Measurements from ENCODE around the gene SRRM5.
"Not testable (repeated sequence)": the region's sequence is repeated elsewhere in the genome, so short reads cannot be mapped to it uniquely, and the experiment has no call there.

The SRRM5 gene

GRCh38 chr19:43619262-43620060 is 7.6 kb downstream of the SRRM5 start, which contains the start of gene ZNF428:
Gene ZNF428 (minus strand): TSS chr19:43619629. CDS start chr19:43614304, 5,325 bp downstream.
- FAIRE-seq: no peak

DNA sequence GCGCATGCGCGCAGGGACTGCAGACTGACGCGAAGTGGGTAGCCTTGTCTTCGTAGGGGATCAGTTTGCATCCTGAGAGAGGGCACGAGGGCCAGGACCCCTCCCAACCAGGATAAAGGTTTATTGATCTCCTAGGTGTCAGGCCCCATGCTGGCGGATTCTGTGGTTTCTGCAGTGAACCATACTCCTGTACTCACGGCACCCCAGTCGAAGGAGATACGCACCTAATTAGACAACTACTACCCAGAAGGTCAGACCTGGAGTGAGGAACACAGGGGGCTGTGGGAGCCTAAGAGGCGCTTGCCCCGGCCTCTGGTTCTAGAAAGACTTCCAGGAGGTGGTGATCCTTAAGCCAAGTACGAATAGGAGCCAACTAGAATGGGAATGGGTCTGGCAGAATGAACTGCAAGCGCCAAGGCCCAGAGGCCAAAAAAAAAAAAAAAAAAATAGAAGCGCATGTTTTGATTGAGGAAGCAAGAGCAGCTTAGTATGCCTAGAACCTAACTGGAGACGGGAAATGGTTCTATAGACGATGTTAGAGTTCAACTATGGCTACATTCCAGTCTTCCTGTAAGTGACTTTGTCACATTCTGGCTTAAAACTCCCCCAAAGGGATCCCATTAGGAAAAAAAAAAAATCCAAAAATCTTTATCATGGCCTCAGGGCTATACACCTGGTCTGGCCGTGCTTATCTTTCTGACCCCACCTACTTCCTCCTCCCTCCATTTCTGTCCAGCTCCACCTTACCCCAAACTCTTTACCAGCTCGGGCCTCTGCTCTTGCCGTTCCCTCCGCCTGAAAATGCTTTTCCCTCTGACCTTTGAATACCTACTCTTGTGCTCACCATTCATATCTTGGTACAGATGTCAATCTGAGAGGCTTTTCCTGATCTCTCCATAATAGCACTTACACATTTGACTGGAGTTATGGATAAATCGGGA is 8.4 kb downstream of the SRRM5 start:
- no peak for FAIRE-seq

GRCh38 chr19:43622070-43622469 is 10.2 kb downstream of the SRRM5 start:
- FAIRE-seq: no peak

- FAIRE-seq: no peak
Measured at GRCh38 chr19:43622956-43623355, 11.1 kb downstream of the SRRM5 start.

DNA sequence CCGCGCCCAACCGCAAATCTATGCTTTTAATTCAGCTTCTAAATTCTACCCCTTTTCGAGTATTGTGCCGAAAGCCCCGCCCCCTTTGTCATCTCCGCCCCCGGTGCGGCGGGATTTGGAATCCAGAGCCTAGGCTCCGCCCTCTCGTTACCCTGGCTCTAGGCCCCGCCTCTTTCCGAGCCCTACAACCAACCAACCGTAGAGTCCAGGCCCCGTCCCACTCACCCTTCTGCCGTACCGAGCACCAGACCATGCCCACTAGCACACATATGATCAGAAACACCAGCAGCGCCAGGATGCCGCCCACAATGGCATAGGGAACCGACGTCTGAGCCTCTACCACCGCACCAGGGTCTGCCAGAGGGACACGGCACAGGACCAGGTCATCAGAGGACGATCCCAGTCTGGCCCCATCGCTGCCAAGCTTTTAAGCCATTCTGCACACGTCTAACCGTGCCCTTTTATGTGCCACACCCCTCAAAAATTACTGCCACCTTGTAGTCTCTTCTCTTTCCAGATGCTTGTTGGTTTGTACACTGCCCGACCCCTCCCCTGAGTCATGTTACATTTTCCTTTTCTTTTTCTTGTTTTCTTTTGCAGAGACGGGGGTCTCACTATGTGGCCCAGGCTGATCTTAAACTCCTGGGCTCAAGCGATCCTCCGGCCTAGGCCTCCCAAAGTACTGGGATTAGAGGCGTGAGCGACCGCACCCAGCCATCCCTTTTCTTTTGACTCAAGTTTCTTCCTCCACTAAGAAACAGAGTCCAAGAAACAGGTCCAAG is 12.2 kb downstream of the SRRM5 start:
- no peak for FAIRE-seq

GRCh38 chr19:43624933-43625332 is 13.0 kb downstream of the SRRM5 start:
- no peak for FAIRE-seq

GRCh38 chr19:43625918-43626579 is 14.2 kb downstream of the SRRM5 start:
- no peak for FAIRE-seq

- no peak for FAIRE-seq
Measured at GRCh38 chr19:43626838-43627237, 14.9 kb downstream of the SRRM5 start.

DNA sequence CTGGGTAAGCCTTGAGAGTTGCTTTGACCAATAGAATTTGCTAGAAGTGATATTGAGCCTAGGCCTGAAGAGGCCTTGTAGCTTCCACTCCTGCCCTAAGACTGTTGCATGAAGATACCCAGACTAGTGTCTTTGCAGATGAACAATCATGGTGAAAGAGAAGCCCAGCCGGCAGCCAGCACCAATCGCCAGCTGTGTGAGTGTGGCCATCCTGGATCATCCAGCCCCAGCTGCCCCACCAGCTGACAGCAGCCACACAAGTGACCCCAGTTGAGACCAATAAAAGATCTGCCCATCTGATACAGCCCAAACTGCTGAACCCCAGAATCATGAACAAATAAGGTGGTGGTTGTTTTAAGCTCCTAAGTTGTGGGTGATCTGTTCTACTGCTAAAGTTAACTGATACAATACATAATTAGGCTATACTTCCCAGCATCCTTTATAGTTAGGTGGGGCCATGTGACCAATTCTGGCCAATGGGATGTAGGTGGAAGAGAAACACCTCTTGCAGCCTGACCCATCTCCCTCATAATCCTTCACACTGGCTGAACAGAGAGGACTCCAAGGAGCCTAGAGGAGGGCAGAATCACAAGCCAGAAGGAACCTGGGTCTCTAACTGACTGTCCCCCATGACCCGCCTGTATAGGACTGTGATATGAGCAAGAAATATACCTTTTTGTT is 16.9 kb downstream of the SRRM5 start:
- FAIRE-seq: no peak

DNA sequence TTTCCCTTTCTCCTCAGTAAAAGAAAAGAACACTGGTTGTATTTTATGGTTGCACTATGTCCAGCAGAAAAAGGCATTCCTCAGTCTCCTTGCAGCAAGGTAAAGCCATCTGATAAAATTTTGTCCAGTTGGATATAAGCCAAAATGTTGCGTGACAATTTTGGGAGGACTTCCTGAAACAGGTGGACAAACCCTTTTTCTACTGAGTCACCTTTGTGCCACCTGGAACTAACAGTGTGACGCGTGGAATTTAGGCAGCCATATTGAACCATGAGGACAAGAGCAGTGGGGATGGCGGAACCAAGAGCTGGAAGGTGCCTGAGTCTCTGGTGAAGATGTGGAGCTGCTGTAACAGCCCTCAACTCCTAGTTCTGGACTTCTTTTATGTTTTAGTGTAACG is 19.6 kb downstream of the SRRM5 start:
- no peak for FAIRE-seq

DNA sequence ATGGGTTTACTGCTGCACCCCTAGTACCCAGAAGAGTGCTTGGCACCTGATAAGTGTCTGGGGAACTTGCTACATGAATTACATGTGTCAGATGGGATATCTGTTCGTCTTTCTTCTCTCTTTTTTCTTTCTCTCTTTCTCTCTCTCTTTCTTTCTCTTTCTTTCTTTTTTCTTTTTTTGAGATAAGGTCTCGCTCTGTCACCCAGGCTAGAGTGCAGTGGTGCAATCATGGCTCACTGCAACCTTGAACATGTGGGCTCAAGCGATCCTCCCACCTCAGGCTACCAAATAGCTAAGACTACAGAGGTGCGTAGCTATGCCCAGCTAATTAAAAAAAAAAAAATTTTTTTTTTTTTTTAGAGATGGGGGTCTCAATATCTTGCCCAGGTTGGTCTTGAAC is 21.6 kb downstream of the SRRM5 start:
- FAIRE-seq: no peak

- no peak for FAIRE-seq
Measured at GRCh38 chr19:43634068-43634467, 22.2 kb downstream of the SRRM5 start.

GRCh38 chr19:43634506-43634871 is 22.6 kb downstream of the SRRM5 start:
- FAIRE-seq: no peak

DNA sequence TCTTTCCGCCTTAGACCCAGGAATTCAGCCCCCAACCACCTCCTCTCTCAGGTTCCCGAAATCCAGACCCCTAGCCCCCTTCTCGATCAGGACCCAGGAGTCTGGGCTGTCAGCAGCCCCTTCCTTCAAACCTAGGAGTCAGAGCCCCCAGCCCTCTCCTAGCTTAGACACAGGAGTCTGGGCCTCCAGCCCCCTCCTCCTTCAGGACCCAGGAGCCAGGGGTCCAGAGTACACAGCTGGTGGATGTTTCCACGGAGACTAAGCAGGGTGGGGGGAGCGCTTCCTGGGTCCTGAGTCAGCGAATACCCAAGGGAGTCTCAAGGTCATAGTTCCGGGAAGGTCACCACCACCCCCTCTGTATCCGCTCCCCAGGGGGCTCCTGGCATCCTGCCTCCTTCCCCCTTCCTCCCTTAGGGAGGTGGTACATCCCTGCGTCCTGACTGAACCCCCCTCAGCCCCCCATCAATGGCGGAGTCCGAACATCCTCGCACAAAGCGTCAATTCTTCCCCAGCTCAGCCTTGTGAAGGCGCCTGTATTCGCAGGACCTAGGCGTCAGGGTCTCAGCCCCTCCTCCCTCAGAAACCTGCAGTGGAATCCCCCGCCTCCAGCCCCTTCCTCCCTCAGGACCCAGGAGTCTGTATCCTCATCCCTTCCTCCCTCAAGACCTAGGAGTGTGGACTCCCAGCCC is 23.1 kb downstream of the SRRM5 start:
- no peak for FAIRE-seq

- FAIRE-seq: not testable (repeated sequence)
Measured at GRCh38 chr19:43635561-43635940, 23.7 kb downstream of the SRRM5 start.

- FAIRE-seq: no peak
Measured at GRCh38 chr19:43636121-43636683, 24.3 kb downstream of the SRRM5 start.

- no peak for FAIRE-seq
Measured at GRCh38 chr19:43638214-43638994, 26.5 kb downstream of the SRRM5 start.

DNA sequence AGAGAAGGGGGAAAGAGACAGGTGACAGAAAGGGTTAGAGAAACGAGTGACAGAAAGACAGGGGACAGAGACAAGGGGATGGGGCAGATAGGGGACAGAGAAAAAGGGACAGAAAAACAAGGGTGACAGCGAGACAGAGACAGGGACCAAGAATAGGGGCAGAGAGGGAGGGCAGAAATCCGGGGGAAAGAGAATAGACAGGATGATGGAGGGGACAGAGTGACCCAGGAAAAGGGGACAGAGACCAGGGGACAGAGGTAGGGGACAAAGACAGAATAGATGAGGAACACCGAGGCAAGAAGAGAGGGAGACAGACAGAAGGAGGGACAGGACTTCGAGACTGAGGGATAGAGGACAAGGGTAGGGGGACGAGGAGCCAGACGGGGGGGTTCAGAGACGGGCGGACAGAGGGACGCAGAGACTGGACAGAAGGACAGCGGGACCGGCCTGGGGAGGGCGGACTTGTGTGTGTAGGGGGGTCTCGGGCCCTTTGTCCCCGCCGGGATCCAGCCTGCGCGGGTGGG is 27.2 kb downstream of the SRRM5 start:
- no peak for FAIRE-seq

DNA sequence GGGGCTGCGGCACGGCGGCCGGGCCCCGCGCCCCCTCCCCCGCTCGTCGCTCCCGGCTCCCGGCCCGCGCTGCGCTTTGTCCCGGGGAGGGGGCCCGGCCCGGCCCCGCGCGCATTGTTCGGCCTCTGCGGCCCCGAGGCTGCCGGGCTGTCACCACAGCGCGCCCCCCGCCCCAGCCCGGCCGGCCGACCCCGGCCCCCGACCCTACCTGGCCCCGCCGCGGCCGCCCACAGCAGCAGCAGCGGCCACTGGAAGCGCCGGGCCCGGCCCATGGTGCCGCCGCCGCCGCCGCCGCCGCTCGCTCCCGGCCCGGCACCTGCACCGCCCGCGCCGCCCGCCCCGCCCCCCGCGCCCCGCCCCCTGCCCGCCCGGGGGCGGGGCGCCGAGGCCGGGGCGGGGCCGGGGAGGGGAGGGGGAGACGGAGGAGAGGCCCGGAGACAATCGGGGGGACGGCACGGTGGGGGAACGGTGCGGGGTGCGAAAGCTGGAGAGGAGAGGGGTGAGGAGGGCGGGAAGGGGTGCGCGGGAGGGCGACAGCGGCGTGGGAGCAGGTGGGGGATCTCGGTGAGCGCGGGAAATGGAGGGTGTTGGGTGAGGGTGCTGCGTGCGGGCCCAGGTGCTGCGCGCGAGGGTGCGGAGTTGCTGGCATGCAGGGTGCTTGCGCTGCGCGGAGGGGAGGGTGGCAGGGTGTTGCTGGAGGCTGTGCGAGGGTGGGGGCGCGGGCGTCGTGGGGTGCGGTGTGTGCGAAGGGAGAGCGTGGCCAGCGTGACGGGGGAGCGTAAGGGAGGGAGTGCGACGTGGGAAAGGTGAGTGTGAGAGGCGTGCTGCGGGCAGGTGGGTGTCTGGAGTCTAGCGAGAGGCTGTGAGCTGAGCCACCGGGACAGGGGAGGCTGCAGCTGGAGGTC is 27.9 kb downstream of the SRRM5 start, which contains the start of gene CADM4:
CADM4 (minus strand) TSS at position 332 of the 905 bp plus-strand sequence; CDS start at position 272, 60 bp downstream.
- FAIRE-seq: no peak
